GM21576 (cell line): Measurements from ENCODE around the gene GHRL.

Experiments
- ATAC-seq: cut with Tn5 transposase; IDR thresholded peaks from one replicate; pipeline ENCODE4 v1.9.1; 2021; ENCODE audit warnings: mild to moderate bottlenecking, moderate library complexity; ENCODE audit not compliant: unreplicated experiment

GHRL gene

GRCh38 chr3:10248184-10248983, 44.4 kb downstream of the GHRL start, which contains the start of gene TATDN2:
TATDN2 (plus strand) TSS chr3:10248459; CDS start chr3:10249201, 742 bp downstream.
- ATAC-seq = peak; percentile 96

GRCh38 chr3:10247679-10248183, 45.0 kb downstream of the GHRL start:
- ATAC-seq = no peak

GRCh38 chr3:10245081-10245712, 47.5 kb downstream of the GHRL start:
- no peak for ATAC-seq

GRCh38 chr3:10244009-10244408, 48.7 kb downstream of the GHRL start:
- no peak for ATAC-seq

GRCh38 chr3:10242182-10243065, 50.3 kb downstream of the GHRL start:
- ATAC-seq = peak; percentile 46

- no peak for ATAC-seq
Observed at GRCh38 chr3:10240799-10241198, 51.9 kb downstream of the GHRL start.

- ATAC-seq = no peak
Observed at GRCh38 chr3:10238345-10239183, 54.2 kb downstream of the GHRL start.
